HCT116 (cell line): ENCODE measurements around the gene CCDC9B. TPM values are rescaled to one million over a fixed set of nuclear protein-coding genes. Genes with fewer than 3 reads are reported as not detected.

ENCODE experiments used
- ATAC-seq: fragments of 200-7000 bp; cut with Tn5 transposase; 2 replicates; pipeline ENCODE4 v1.9.1; 2020; ENCODE audit warnings: mild to moderate bottlenecking, moderate library complexity
- BruUV-seq: library from RNA; stranded (reverse); fragments of 400-500 nt; replicated peaks from 2 replicates; lab custom pipeline; 2021; lab: Mats Ljungman, UMichigan
- CTCF ChIA-PET: fragments of 300-600 bp; sonication (Branson Sonifier 250); formaldehyde crosslinking; loops from one replicate; lab custom pipeline; 2021; ENCODE audit warnings: antibody characterized with exemption; lab: Charles Lee
- POLR2A ChIA-PET: fragments of 300-600, 350-600 bp; sonication (Branson Sonifier 250); formaldehyde crosslinking; loops from one replicate; lab custom pipeline; 2021; ENCODE audit warnings: antibody characterized with exemption; lab: Charles Lee
- RAD21 ChIA-PET, 2 experiments: fragments of 300-600 bp; sonication (Branson Sonifier 250); formaldehyde crosslinking; loops; one replicate each; lab custom pipeline; 2023; ENCODE audit warnings: low total read pairs in 2 of 2; ENCODE audit not compliant: uncharacterized antibody in 2 of 2, unreplicated experiment in 2 of 2, low non-redundant PET in 1 of 2; lab: Charles Lee
- DNase-seq: peaks from one replicate; pipeline ENCODE4 v3.0.0-alpha.2; 2010; ENCODE audit warnings: low read depth, low spot score
- H2AFZ ChIP-seq: fragments of 200-600 bp; shearing (Covaris generic), sonication (generic); 2 replicates; pipeline ENCODE4 v1.6.1; 2017; ENCODE audit warnings: low read depth, mixed run types, mixed read lengths, antibody characterized with exemption, low read length; ENCODE audit not compliant: poor library complexity, severe bottlenecking
- H3K27ac ChIP-seq: 2 replicates; pipeline ENCODE4 v1.5.1; 2012; ENCODE audit warnings: low read depth, low read length
- H3K27me3 ChIP-seq: fragments of 200-600 bp; sonication (generic); 2 replicates; pipeline ENCODE4 v1.6.1; 2016; ENCODE audit warnings: mixed run types, low read length, mixed read lengths; ENCODE audit not compliant: insufficient read depth
- H3K36me3 ChIP-seq, 2 experiments: fragments of 200-500 bp in 1 of 2; fragments of 200-600 bp in 1 of 2; sonication (Bioruptor generic) in 1 of 2; sonication (generic) in 1 of 2; 2 replicates each; pipeline versions ENCODE4 v1.5.1 to v1.6.1; 2014 to 2016; ENCODE audit warnings: low read length in 2 of 2, inconsistent platforms in 1 of 2, mixed read lengths in 1 of 2, mixed run types in 1 of 2; ENCODE audit not compliant: insufficient read depth in 2 of 2, control insufficient read depth in 1 of 2
- H3K4me1 ChIP-seq, 2 experiments: fragments of 200-600 bp in 1 of 2; sonication (generic) in 1 of 2; 2 replicates each; pipeline versions ENCODE4 v1.5.1 to v1.6.1; 2012 to 2017; ENCODE audit warnings: low read length in 2 of 2, inconsistent platforms in 1 of 2, mild to moderate bottlenecking in 1 of 2, mixed read lengths in 1 of 2, mixed run types in 1 of 2, moderate library complexity in 1 of 2; ENCODE audit not compliant: insufficient read depth in 2 of 2, control insufficient read depth in 1 of 2
- H3K4me2 ChIP-seq: fragments of 200-600 bp; sonication (generic); 2 replicates; pipeline ENCODE4 v1.6.1; 2017; ENCODE audit warnings: mixed run types, low read length, mixed read lengths
- H3K4me3 ChIP-seq, 2 experiments: fragments of 200-600 bp in 1 of 2; sonication (generic) in 1 of 2; replicated peaks in 1 of 2; 2 replicates each; pipeline ENCODE4 v1.5.1; 2011 to 2016; ENCODE audit warnings: low read length in 2 of 2, control low read depth in 1 of 2, low read depth in 1 of 2, mild to moderate bottlenecking in 1 of 2, mixed read lengths in 1 of 2, mixed run types in 1 of 2
- H3K79me2 ChIP-seq: fragments of 200-600 bp; sonication (generic); 2 replicates; pipeline ENCODE4 v1.6.1; 2017; ENCODE audit warnings: mild to moderate bottlenecking, mixed run types, low read length, moderate library complexity, mixed read lengths; ENCODE audit not compliant: insufficient read depth
- H3K9ac ChIP-seq: fragments of 200-600 bp; sonication (generic); 2 replicates; pipeline ENCODE4 v1.6.1; 2016; ENCODE audit warnings: low read length, mixed read lengths
- H3K9me2 ChIP-seq: fragments of 200-600 bp; sonication (generic), shearing (Covaris generic); 2 replicates; pipeline ENCODE4 v1.6.1; 2017; ENCODE audit warnings: mixed run types, mild to moderate bottlenecking, moderate library complexity; ENCODE audit not compliant: insufficient read depth
- H3K9me3 ChIP-seq, 2 experiments: fragments of 200-500 bp in 1 of 2; fragments of 200-600 bp in 1 of 2; sonication (Bioruptor generic) in 1 of 2; sonication (generic) in 1 of 2; 2 replicates each; pipeline ENCODE4 v1.6.1; 2014 to 2017; ENCODE audit warnings: low read length in 2 of 2, mixed read lengths in 2 of 2, inconsistent platforms in 1 of 2, low read depth in 1 of 2, mild to moderate bottlenecking in 1 of 2, mixed run types in 1 of 2, moderate library complexity in 1 of 2; ENCODE audit not compliant: control insufficient read depth in 1 of 2, insufficient read depth in 1 of 2
- H4K20me1 ChIP-seq: fragments of 200-600 bp; sonication (generic), shearing (Covaris generic); 2 replicates; pipeline ENCODE4 v1.6.1; 2017; ENCODE audit warnings: mixed run types, mild to moderate bottlenecking, moderate library complexity; ENCODE audit not compliant: insufficient read depth
- CEBPB ChIP-seq: IDR thresholded peaks from 2 replicates; pipeline ENCODE4 v1.6.1; 2012; ENCODE audit warnings: low read depth
- CTCF ChIP-seq, 3 experiments: fragments of 200-600 bp in 1 of 3; sonication (generic) in 1 of 3; IDR thresholded peaks in 2 of 3; conservative IDR thresholded peaks in 1 of 3; 2 replicates each; pipeline ENCODE4 v1.5.1; 2012 to 2017; ENCODE audit warnings: low read depth in 2 of 3, low read length in 2 of 3, antibody characterized with exemption in 1 of 3, borderline replicate concordance in 1 of 3, control low read depth in 1 of 3, mild to moderate bottlenecking in 1 of 3, mixed read lengths in 1 of 3, mixed run types in 1 of 3, moderate library complexity in 1 of 3; ENCODE audit not compliant: insufficient read depth in 1 of 3
- ELF1 ChIP-seq: IDR thresholded peaks from 2 replicates; pipeline ENCODE4 v1.6.1; 2012; ENCODE audit warnings: low read depth, borderline replicate concordance
- EZH2phosphoT487 ChIP-seq: fragments of 200-600 bp; IDR thresholded peaks from 2 replicates; pipeline ENCODE4 v1.6.1; 2018; ENCODE audit warnings: antibody characterized with exemption, borderline replicate concordance
- FOSL1 ChIP-seq: IDR thresholded peaks from 2 replicates; pipeline ENCODE4 v1.6.1; 2012; ENCODE audit warnings: low read depth
- JUND ChIP-seq: IDR thresholded peaks from 2 replicates; pipeline ENCODE4 v1.6.1; 2012
- MAX ChIP-seq: IDR thresholded peaks from 2 replicates; pipeline ENCODE4 v1.6.1; 2012
- POLR2A ChIP-seq: IDR thresholded peaks from 2 replicates; pipeline ENCODE4 v1.7.0; 2011; ENCODE audit warnings: borderline replicate concordance; ENCODE audit not compliant: insufficient read depth, insufficient read length; ENCODE audit errors: extremely low read depth
- POLR2AphosphoS5 ChIP-seq: IDR thresholded peaks from 2 replicates; pipeline ENCODE4 v1.6.1; 2011; ENCODE audit warnings: mild to moderate bottlenecking, low read depth, low read length, moderate library complexity
- SIN3A ChIP-seq: IDR thresholded peaks from 2 replicates; pipeline ENCODE4 v1.6.1; 2012; ENCODE audit warnings: low read depth
- SP1 ChIP-seq: IDR thresholded peaks from 2 replicates; pipeline ENCODE4 v1.6.1; 2012; ENCODE audit warnings: low read depth
- SRF ChIP-seq: IDR thresholded peaks from 2 replicates; pipeline ENCODE4 v1.6.1; 2012; ENCODE audit warnings: low read depth
- TCF7L2 ChIP-seq: IDR thresholded peaks from 2 replicates; pipeline ENCODE4 v1.7.0; 2011; ENCODE audit warnings: borderline replicate concordance, inconsistent platforms; ENCODE audit not compliant: insufficient read depth, insufficient read length; ENCODE audit errors: extremely low read depth
- ZBTB33 ChIP-seq: IDR thresholded peaks from 2 replicates; pipeline ENCODE4 v1.6.1; 2011; ENCODE audit warnings: mild to moderate bottlenecking, low read length, moderate library complexity; ENCODE audit not compliant: insufficient replicate concordance; ENCODE audit errors: extremely low read depth
- ZFX ChIP-seq: fragments of 450-650 bp; IDR thresholded peaks from 2 replicates; pipeline ENCODE4 v1.6.1; 2017
- intact Hi-C: fragments of 100-400 bp; cut with micrococcal nuclease; formaldehyde crosslinking; loops from 2 replicates; pipeline ENCODE4 v1.10.0; 2022
- total RNA-seq: library from RNA; stranded (reverse); gene quantifications from one replicate; pipeline ENCODE4 v1.2.1, GENCODE V29; 2021; ENCODE audit not compliant: unreplicated experiment

CCDC9B gene
- total RNA-seq, 1 experiment from 2014 or later, result 15.6 TPM

DNA sequence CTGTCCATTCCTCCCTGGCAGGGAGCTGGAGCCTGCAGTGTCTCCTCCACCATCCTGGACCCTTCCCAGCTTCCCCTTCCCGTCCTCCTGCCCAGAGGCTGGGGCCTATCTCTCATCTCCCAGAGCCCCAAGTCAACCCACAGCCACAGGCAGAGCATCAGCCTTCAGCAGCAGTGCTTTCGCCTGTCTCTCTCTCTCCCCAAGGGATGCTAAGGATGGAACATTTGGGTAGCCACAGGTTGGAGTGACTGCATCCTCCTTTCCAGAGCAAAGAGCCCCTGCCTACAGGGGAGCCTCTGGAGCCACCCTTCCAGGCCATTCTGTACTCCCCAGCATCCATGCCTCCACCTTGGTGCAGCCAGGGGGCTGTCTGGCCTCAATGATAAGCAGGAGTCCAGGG, 37.2 kb downstream of the CCDC9B start:
- CTCF ChIA-PET, result interaction anchor here (1.5 kb wide), 1 partner anchor 14 kb away, joined by 3 read pairs; no protein-coding TSS in a partner anchor
- Histone ChIP-seq H2AFZ (no peak overlapping the region), H3K4me3 (no peak overlapping the region), H3K9me3 (no peaks in the 10 kb centered on the region), H3K9ac (no peak overlapping the region), H3K36me3 (no peaks in the 10 kb centered on the region), H3K4me1 (peaks cover 2 to 11% of the 10 kb centered on the region in 2 experiments; a peak in 1 of 4 replicates), H3K79me2 (no peaks in the 10 kb centered on the region), H4K20me1 (no peaks in the 10 kb centered on the region), H3K4me2 (no peak overlapping the region), H3K27ac (no peak overlapping the region), H3K9me2 (no peaks in the 10 kb centered on the region), H3K27me3 (no peaks in the 10 kb centered on the region)
- RAD21 ChIA-PET, result no interaction called here
- POLR2A ChIA-PET, result no interaction called here
- no peak for DNase-seq
- TF ChIP-seq SP1, result no peak
- TF ChIP-seq POLR2A, result no peak
- no peak for TF ChIP-seq FOSL1
- no peak for TF ChIP-seq EZH2phosphoT487
- no peak for TF ChIP-seq MAX
- no TSS peak for BruUV-seq
- intact Hi-C loops, result no loop called here
- ATAC-seq, result no peak

DNA sequence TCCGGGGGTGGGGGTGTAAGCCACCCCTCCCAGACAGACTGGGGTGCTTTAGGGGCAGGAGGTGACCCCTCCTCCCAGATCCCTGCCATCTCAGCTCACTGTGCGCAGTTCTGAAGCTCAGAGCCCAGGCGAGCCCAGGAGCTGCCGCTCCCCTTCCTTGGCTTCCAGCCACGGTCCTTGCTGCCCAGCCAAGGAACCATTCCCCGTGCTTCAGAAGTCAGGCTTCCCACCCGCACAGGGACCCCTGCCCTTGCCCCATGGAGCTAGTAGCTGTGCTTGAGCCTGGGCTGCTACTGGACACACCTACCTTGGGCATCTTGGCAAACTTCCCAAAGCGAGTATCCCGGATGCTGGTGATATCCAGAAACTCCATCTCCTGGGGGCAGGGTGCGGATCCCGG, 37.8 kb downstream of the CCDC9B start:
- Histone ChIP-seq H2AFZ (no peak overlapping the region), H3K27ac (no peak overlapping the region), H3K4me1 (peaks cover 1 to 6% of the 10 kb centered on the region in 2 experiments; a peak in 1 of 4 replicates), H4K20me1 (no peaks in the 10 kb centered on the region), H3K79me2 (no peaks in the 10 kb centered on the region), H3K9ac (no peak overlapping the region), H3K9me3 (no peaks in the 10 kb centered on the region), H3K9me2 (no peaks in the 10 kb centered on the region), H3K36me3 (no peaks in the 10 kb centered on the region), H3K4me3 (no peak overlapping the region), H3K4me2 (no peak overlapping the region), H3K27me3 (no peaks in the 10 kb centered on the region)
- ATAC-seq, result no peak
- DNase-seq, result no peak
- TF ChIP-seq ZFX (no peak), TCF7L2 (no peak), ZBTB33 (no peak), CEBPB (no peak), POLR2AphosphoS5 (no peak), SIN3A (no peak), JUND (no peak), ELF1 (no peak), SRF (no peak), CTCF (IDR thresholded peaks at IDR 0.05 in 2 of 3, conservative IDR thresholded peaks at IDR 0.05 in 1 of 3; ENCODE audit: borderline replicate concordance in 1 of 3, insufficient read depth in 1 of 3, low read depth in 2 of 3, low read length in 2 of 3) (no peak)
- ChIA-PET CTCF (no interaction called here), POLR2A (no interaction called here), RAD21 (no interaction called here)
- intact Hi-C loops, result no loop called here
- no TSS peak for BruUV-seq
